ENCODE results near the gene TEC.

DNA sequence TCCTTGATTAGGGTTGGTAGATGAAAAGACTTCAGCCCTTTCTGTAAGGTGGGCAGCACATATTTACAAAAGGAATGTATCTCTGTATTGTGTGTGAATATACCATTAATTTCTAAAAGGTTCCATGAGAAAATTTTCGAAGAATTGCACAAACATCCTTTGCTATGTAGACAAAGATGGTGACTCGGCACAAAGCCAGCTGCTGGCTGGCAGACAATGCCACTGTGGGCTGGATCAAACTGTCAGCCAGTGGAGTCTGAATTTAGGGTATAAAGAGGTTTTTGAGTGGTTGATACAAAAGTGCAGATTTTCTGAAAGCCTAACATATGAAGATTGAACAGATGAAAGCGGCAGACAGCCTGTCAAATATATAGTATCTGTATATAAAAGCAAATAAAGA is 129.9 kb downstream of the TEC start:
- TF ChIP-seq, protein P1, sequence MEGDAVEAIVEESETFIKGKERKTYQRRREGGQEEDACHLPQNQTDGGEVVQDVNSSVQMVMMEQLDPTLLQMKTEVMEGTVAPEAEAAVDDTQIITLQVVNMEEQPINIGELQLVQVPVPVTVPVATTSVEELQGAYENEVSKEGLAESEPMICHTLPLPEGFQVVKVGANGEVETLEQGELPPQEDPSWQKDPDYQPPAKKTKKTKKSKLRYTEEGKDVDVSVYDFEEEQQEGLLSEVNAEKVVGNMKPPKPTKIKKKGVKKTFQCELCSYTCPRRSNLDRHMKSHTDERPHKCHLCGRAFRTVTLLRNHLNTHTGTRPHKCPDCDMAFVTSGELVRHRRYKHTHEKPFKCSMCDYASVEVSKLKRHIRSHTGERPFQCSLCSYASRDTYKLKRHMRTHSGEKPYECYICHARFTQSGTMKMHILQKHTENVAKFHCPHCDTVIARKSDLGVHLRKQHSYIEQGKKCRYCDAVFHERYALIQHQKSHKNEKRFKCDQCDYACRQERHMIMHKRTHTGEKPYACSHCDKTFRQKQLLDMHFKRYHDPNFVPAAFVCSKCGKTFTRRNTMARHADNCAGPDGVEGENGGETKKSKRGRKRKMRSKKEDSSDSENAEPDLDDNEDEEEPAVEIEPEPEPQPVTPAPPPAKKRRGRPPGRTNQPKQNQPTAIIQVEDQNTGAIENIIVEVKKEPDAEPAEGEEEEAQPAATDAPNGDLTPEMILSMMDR (IDR thresholded peaks at IDR 0.05) = no peak
- TF ChIP-seq POLR2A (IDR thresholded peaks at IDR 0.05) = no peak

All from testis (tissue), 2 donors.